Calu3 (cell line): Measurements from ENCODE around the gene NUTM2D. TPM values are rescaled to one million over a fixed set of nuclear protein-coding genes. Genes with fewer than 3 reads are reported as not detected.
"Not testable (repeated sequence)": the region's sequence is repeated elsewhere in the genome, so short reads cannot be mapped to it uniquely, and the experiment has no call there.

Experiments used
- Bru-seq: library from RNA; stranded (reverse); fragments of 400-500 nt; gene quantifications from one replicate; lab custom pipeline; 2021; lab: Mats Ljungman, UMichigan
- BruChase-seq, 2 experiments: library from RNA; stranded (reverse); fragments of 400-500 nt; gene quantifications; one replicate each; lab custom pipeline; 2021; lab: Mats Ljungman, UMichigan
- BruUV-seq: library from RNA; stranded (reverse); fragments of 400-500 nt; replicated peaks from 2 replicates; lab custom pipeline; 2021; lab: Mats Ljungman, UMichigan
- CTCF ChIA-PET: fragments of 300-600 bp; sonication (Branson Sonifier 250); formaldehyde crosslinking; loops from one replicate; lab custom pipeline; 2022; ENCODE audit warnings: antibody characterized with exemption; lab: Charles Lee
- DNase-seq: peaks from one replicate; pipeline ENCODE4 v3.0.0; 2022
- H3K27ac Mint-ChIP-seq: one replicate; pipeline ENCODE4 v1.8.0; 2022; ENCODE audit warnings: mixed read lengths; ENCODE audit not compliant: unreplicated experiment
- H3K27me3 Mint-ChIP-seq: one replicate; pipeline ENCODE4 v1.8.0; 2022; ENCODE audit warnings: mixed read lengths; ENCODE audit not compliant: unreplicated experiment
- H3K36me3 Mint-ChIP-seq: one replicate; pipeline ENCODE4 v1.8.0; 2022; ENCODE audit warnings: mild to moderate bottlenecking, moderate library complexity, mixed read lengths; ENCODE audit not compliant: insufficient read depth, unreplicated experiment
- H3K4me1 Mint-ChIP-seq: one replicate; pipeline ENCODE4 v1.8.0; 2022; ENCODE audit warnings: mild to moderate bottlenecking, low read depth, mixed read lengths; ENCODE audit not compliant: unreplicated experiment
- H3K4me3 Mint-ChIP-seq: one replicate; pipeline ENCODE4 v1.8.0; 2022; ENCODE audit warnings: mild to moderate bottlenecking, low read depth, moderate library complexity, mixed read lengths; ENCODE audit not compliant: unreplicated experiment
- H3K9me3 Mint-ChIP-seq: one replicate; pipeline ENCODE4 v1.8.0; 2022; ENCODE audit warnings: low read depth, mixed read lengths; ENCODE audit not compliant: unreplicated experiment
- intact Hi-C: fragments of 100-400 bp; cut with micrococcal nuclease; formaldehyde crosslinking; loops from one replicate; pipeline ENCODE4 v1.10.0; 2022; ENCODE audit not compliant: unreplicated experiment
- long read RNA-seq: library from polyadenylated mRNA; stranded (forward); transcript quantifications from one replicate; pipeline ENCODE4 v2.0.0, GENCODE V29; 2022
- total RNA-seq: library from RNA; stranded (reverse); gene quantifications from 2 replicates; pipeline ENCODE4 v1.2.3, GENCODE V29; 2022

The NUTM2D gene, protein sequence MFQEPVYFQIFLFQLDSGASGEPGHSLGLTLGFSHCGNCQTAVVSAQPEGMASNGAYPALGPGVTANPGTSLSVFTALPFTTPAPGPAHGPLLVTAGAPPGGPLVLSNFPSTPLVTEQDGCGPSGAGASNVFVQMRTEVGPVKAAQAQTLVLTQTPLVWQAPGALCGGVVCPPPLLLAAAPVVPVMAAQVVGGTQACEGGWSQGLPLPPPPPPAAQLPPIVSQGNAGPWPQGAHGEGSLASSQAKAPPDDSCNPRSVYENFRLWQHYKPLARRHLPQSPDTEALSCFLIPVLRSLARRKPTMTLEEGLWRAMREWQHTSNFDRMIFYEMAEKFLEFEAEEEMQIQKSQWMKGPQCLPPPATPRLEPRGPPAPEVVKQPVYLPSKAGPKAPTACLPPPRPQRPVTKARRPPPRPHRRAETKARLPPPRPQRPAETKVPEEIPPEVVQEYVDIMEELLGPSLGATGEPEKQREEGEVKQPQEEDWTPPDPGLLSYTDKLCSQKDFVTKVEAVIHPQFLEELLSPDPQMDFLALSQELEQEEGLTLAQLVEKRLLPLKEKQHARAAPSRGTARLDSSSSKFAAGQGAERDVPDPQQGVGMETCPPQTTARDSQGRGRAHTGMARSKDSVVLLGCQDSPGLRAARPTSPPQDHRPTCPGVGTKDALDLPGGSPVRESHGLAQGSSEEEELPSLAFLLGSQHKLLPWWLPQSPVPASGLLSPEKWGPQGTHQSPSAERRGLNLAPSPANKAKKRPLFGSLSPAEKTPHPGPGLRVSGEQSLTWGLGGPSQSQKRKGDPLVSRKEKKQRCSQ
- 2.4 and 3.8 TPM in 2 replicates for total RNA-seq
- percentile 24 among the genes with signal in this experiment for Bru-seq, nascent RNA
- BruChase-seq, experiment 1, labeled RNA remaining after a 6-hour chase: percentile 36 among the genes with signal in this experiment
- BruChase-seq, experiment 2, labeled RNA remaining after a 2-hour chase: percentile 30 among the genes with signal in this experiment
- long read RNA-seq: 0 reads

DNA sequence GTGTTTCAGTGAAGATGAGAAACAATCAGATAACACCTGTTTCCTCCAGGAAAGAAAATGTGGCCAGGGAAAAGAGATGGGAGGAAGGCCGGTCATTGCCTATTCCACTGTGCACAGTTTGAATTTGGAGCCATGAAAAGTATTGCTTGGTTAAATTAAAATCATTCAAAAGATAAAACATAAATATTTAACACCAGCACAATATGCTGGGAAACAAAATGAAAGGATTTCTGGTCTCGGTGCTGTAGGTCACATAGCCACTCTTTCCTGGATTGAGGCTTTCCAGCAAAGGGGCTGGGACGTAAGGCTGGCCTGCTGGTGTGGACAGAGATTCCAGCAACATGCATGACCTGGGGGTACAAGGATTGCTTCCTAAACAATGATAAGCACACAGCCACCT is at the start of gene NUTM2D:
NUTM2D (plus strand) TSS at position 301 of the 400 bp plus-strand sequence. CDS start 522 bp downstream, outside the sequence.
- H3K4me1 Mint-ChIP-seq, BruUV-seq, CTCF ChIA-PET, H3K27ac Mint-ChIP-seq, H3K27me3 Mint-ChIP-seq, H3K4me3 Mint-ChIP-seq, intact Hi-C loops, H3K9me3 Mint-ChIP-seq, H3K36me3 Mint-ChIP-seq, DNase-seq: not testable (repeated sequence)

DNA sequence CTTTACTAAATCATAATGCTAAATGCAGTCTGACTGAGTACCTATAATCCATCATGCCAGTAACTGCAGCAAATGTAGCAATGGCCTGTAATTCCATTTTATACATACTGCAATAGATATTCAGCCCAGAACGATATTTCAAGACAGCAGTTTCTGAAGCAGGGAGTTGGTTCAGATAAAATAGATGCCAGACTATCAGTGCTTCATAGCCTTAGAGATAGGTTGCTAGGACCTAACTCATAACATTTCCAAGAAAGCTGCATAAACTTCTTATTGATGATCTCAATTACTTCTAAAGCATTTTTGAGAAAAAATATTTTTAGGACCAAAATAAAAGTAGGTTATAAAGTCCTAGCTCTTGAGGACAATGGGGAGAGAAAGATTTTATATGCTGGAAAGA is 48.8 kb upstream of the NUTM2D start:
- BruUV-seq, H3K4me1 Mint-ChIP-seq, H3K4me3 Mint-ChIP-seq, intact Hi-C loops, H3K9me3 Mint-ChIP-seq, H3K27me3 Mint-ChIP-seq, H3K27ac Mint-ChIP-seq, H3K36me3 Mint-ChIP-seq, CTCF ChIA-PET, DNase-seq: not testable (repeated sequence)

DNA sequence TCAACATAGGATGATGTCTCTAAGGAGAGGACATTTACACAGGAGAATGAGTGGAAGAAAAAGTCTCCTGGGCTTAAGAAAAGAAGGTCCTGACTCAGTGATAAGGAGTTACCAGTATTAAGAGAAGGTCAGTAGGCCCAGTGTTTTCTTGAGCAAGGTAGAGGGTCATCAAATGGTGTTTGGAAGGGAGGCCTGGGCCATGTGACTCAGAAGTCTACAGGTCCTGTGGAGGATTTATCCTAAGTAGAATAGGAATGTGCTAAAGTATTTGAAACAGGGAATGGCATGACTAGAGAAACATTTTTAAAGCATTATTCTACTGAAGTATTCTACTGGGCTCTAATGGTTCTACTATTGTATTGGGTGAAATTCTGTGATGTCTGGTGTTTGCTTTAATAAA is 47.9 kb upstream of the NUTM2D start:
- BruUV-seq, H3K36me3 Mint-ChIP-seq, H3K4me3 Mint-ChIP-seq, H3K9me3 Mint-ChIP-seq, CTCF ChIA-PET, DNase-seq, H3K27ac Mint-ChIP-seq, H3K4me1 Mint-ChIP-seq, intact Hi-C loops, H3K27me3 Mint-ChIP-seq: not testable (repeated sequence)

DNA sequence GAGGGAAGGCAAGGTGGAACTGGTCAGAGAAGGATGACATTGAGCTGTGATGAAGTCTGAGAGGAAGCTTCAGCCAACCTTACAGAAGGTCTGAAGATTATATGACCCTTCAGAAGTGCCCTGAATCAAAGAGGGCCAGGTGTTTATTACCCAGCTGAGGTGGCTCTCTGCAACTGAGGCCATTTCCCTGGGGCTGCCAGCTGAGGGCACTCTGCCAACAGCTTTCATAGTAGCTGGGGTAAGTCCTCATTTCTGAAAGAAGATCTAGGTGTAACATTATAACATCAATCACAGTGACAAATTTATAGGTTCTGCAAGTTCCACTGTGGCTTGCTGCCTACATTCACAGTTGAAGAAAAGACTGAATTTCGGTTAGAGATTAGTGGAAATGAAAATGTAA is 46.0 kb upstream of the NUTM2D start:
- H3K9me3 Mint-ChIP-seq, H3K36me3 Mint-ChIP-seq, H3K4me3 Mint-ChIP-seq, H3K4me1 Mint-ChIP-seq, intact Hi-C loops, BruUV-seq, DNase-seq, CTCF ChIA-PET, H3K27me3 Mint-ChIP-seq, H3K27ac Mint-ChIP-seq: not testable (repeated sequence)

DNA sequence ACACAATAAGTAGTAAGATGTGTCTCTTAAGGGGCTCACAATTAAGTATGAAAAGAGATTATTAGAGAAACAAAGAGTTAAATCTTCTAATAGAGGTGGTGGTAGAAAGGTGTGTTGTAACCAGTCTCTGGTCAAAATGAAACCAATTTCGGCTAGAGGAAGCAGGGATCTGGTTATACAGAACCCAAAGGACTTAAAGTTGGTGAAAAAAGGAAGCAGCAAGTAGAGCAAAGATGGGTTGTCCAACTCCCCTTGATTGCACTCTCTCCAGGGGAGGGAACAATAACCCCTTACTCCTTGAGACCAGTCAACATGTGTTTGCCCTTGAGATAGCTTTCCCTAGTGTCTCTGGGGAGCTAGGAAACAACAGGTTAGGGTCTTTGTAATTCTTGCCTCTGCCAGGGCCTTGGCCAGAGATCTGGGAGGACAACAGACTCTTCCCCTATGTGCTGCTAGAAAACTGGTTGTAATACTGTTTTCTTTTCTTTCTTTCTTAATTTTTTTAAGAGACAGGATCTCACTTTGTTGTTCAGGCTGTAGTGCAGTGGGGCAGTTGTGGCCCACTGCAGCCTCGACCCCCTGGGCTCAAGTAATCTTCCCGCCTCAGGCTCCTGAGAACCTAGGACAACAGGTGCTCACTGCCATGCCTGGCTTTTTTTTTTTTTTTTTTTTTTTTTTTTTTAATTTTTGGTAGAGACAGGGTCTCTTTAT is 43.7 kb upstream of the NUTM2D start:
- H3K27me3 Mint-ChIP-seq, BruUV-seq, H3K27ac Mint-ChIP-seq, CTCF ChIA-PET, H3K36me3 Mint-ChIP-seq, H3K4me3 Mint-ChIP-seq, H3K4me1 Mint-ChIP-seq, intact Hi-C loops, H3K9me3 Mint-ChIP-seq, DNase-seq: not testable (repeated sequence)

DNA sequence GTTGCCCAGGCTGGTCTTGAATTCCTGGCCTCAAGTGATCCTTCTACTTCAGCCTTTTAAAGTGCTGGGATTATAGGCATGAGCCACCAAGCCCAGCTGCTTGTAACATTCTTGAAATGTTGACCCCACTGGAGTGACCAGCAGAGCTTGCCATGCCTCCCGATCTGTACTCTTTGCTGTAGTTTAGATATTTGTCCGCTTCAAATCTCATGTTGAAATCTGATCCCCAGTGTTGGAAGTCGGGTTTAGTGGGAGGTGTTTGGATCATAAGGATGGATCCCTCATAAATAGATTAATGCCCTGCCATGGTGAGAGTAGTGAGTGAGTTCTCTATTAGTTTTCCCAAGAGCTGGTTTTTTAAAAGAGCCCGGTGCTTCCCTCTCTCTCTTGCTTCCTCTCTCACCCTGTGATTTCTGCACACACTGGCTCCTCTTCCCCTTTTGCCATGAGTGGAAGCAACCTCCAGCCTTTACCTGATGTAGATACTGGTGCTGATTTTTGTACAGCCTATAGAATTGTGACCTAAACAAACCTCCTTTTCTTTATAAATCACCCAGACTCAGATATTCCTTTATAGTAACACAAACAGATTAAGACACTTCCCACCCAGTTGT is 43.1 kb upstream of the NUTM2D start:
- H3K4me1 Mint-ChIP-seq, H3K36me3 Mint-ChIP-seq, H3K4me3 Mint-ChIP-seq, intact Hi-C loops, CTCF ChIA-PET, DNase-seq, H3K27ac Mint-ChIP-seq, H3K27me3 Mint-ChIP-seq, H3K9me3 Mint-ChIP-seq, BruUV-seq: not testable (repeated sequence)

DNA sequence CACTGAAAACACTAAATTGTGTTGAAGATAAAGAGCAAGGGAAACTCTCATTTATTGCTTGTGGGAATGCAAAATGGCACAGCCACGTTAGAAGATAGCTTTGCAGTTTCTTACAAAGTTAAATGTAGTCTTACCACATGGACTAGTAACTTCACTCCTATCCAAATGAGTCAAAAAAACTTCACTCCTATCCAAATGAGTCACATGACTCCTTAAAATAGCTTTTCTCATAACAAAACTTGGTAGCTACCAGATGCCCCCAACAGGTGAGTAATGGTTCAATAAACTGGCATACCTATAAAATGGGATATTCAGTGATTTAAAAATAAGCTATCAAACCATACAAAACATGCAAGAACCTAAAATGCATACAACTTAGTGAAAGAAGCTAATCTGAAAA is 36.0 kb upstream of the NUTM2D start:
- H3K4me1 Mint-ChIP-seq, H3K9me3 Mint-ChIP-seq, DNase-seq, H3K36me3 Mint-ChIP-seq, H3K27me3 Mint-ChIP-seq, CTCF ChIA-PET, BruUV-seq, H3K4me3 Mint-ChIP-seq, H3K27ac Mint-ChIP-seq, intact Hi-C loops: not testable (repeated sequence)

DNA sequence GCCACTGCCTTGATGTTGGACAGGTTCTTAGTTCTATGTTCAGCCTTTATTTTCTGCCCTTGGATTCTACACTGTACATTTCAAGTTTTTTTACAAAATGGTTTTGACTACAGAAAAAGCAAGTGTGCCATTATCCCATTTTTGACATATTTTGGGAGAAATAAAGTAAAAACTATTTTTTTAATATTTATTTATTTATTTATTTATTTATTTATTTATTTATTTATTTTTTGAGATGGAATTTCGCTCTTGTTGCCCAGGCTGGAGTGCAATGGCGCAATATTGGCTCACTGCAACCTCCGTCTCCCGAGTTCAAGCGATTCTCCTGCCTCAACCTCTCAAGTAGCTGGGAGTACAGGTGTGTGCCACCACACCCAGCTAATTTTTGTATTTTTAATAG is 33.0 kb upstream of the NUTM2D start:
- intact Hi-C loops, BruUV-seq, H3K4me1 Mint-ChIP-seq, CTCF ChIA-PET, H3K27me3 Mint-ChIP-seq, H3K27ac Mint-ChIP-seq, H3K36me3 Mint-ChIP-seq, H3K9me3 Mint-ChIP-seq, H3K4me3 Mint-ChIP-seq, DNase-seq: not testable (repeated sequence)

DNA sequence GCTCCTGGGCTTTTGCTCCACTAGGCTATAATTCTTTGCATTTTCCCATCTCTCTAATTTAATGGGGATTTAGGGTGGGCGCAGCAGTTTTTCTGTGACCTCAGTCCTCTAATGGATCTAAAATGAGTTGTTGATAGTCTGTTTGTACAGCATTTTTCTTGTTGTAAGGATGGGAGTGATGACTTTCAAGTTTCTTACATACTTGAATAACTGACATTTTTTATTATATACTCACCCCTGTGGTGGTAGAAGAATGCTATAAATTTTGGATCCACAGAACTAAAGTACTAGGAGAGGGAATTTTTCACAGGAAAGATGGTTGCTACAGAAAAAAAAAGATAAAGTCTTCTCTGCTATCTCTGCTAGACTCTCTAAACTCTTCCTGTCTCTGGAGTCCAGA is 29.6 kb upstream of the NUTM2D start:
- H3K36me3 Mint-ChIP-seq, H3K27me3 Mint-ChIP-seq, DNase-seq, H3K27ac Mint-ChIP-seq, BruUV-seq, H3K4me3 Mint-ChIP-seq, CTCF ChIA-PET, H3K4me1 Mint-ChIP-seq, intact Hi-C loops, H3K9me3 Mint-ChIP-seq: not testable (repeated sequence)
